Right forelimb (tissue), 1 donor: ENCODE data around the gene KCNH5.

Source experiments
- DNase-seq: peaks from one replicate; pipeline ENCODE4 v3.0.0-alpha.2; 2018

Gene KCNH5

DNA sequence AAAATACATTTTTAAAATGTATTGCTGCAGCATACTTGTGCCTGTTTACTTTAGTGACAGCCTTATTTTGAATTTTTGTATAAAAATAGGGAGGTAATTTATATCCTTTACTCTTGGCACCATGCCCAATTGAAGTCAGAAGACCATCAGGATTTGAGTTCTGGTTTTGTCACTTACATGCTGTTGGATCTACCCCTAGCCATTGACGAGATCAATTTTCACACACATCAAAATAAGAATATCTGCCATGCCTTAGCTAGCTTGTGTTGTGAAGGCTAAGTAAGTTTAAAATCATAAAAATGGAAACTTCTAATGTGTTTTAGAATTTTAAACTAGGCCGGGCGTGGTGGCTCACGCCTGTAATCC lies 381.8 kb downstream of the KCNH5 start:
- DNase-seq, result no peak

DNA sequence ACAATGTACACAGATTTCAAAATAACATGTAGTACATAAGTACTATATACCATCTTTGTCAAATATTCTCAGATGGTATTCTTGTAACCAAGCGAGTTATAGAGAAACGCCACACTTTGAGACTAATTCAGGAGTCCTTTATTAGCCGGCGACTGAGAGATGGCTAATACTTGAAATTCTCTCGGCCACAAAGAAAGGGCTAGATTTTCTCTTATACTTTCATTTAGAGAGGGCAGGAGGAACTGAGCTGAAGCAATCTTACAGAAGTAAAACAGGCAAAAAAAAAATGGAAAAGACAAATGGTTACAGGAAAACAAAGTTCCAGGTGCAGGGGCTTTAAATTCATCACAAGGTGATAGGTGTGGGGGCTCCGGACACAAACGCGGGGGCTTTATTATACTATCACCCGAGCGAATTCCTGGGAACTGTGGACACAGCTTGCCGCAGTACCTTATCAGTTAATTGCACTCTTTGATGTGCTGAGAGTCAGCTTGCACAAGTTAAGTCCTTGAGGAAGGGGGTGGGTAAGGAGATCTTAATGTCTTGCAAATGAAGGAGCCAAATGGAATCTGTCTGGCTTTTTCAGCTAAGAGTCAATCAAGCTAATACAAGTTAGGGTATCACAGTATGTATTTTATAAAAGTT lies 382.3 kb downstream of the KCNH5 start:
- no peak for DNase-seq

DNA sequence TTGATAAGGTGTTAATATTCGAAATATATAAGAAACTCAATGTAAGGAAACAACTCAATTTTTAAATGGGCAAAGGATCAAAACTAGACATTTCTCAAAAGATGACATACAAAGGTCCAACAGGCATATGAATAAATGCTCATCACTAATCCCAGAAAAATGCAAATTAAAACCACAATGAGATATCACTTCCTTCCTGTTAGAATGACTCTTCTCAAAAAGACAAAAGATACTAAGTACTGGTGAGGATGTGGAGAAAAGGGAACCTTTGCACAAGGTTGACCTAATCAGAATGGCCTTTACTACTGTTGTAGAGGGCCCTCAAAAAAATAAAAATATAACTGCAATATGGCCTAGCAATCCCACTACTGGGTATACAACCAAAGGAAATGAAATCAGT lies 383.4 kb downstream of the KCNH5 start:
- no peak for DNase-seq

DNA sequence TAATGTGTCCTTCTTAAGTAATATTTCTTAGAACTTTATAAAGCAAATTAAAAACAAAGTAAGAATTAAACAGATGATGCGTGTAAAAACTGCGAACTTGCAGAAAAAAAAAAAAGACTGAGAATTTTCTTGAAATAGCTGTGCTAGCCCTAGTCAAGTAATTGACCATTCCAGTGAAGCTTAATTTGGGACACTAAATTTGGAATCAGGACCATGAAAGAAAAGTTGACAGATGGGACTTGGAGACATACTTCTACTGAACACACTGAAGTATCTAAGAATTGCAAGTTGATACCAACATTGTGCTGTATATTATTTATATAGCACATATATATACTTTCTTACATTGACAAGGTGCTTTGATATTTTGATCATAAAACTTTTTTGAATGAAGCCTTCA lies 386.6 kb downstream of the KCNH5 start:
- DNase-seq, result no peak

DNA sequence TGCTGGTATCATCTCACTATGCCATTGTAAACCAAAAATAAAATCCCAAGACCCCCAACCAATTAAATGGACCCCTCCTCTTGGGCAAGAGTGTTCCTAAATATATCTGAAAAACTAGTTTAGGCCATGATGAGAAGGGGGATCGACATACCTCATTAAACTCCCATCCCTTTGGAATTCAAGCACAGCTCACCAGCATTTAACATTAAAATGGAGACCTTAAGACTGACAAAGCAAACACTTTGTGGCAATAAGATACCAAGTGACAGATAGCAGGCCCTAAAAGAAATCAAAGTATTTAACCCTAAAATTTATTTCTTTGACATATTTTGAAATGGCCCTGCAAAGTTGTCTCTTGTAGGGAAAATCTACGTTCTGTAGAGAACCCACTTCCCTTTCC lies 387.9 kb downstream of the KCNH5 start:
- no peak for DNase-seq

DNA sequence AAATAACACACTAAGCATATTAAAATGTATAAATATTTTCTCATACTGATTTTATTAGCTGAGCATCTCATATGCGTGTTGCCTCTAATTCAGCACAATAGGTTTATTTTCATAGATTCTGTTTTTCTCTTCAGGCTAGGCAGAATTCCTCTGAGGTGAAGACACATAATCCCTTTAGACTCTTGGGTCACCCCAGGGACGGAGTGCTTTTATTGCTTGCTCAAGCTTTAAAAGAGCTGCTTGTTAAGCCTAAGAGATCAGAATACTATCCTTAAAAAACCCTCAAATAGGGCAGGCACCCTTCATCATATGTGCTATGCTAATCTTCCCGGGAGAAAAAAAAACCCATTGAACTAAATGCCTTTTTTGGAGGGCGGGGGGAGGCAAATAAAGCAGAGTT lies 390.1 kb downstream of the KCNH5 start:
- DNase-seq, result no peak

DNA sequence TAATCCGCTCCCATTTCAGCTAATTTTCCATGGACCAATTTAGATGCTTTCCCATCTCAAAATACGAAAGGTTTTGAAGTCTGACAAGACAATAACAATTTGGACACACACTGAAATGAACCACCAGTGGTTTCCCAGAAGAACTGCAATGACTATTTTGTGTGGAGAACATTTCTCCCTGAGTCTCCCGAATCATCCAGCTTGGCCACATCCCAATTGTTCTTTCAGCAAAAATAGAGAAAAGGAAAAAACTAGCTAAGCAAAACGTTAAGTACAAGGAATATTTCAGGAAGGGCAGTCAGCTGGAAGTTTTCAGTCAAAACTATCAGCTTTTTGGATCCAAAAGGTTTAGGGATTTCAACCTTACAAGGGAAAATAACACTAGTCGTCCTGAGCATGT lies 390.6 kb downstream of the KCNH5 start:
- no peak for DNase-seq
